HL-60 (cell line): ENCODE measurements around the gene GPR84.

Experiments used
- DNase-seq, 2 experiments: peaks; one replicate each; pipeline ENCODE4 v3.0.0-alpha.2; 2010 to 2020; ENCODE audit warnings: low read depth in 1 of 2, low spot score in 1 of 2
- H3K27ac ChIP-seq: fragments of 250-450 bp; sonication (Bioruptor Pico); replicated peaks from 2 replicates; pipeline ENCODE4 v1.5.1; 2020; ENCODE audit warnings: mild to moderate bottlenecking, moderate library complexity
- H3K27me3 ChIP-seq: fragments of 250-450 bp; sonication (Bioruptor Pico); 2 replicates; pipeline ENCODE4 v1.5.1; 2021; ENCODE audit warnings: mild to moderate bottlenecking, moderate library complexity; ENCODE audit not compliant: insufficient read depth, poor library complexity, severe bottlenecking
- H3K4me3 ChIP-seq: replicated peaks from 2 replicates; pipeline ENCODE4 v1.5.1; 2011; ENCODE audit warnings: mild to moderate bottlenecking, control low read depth, low read length; ENCODE audit not compliant: insufficient read depth
- CTCF ChIP-seq: IDR thresholded peaks from one replicate; pipeline ENCODE4 v1.5.1; 2011; ENCODE audit warnings: low read length, control low read depth, inconsistent platforms; ENCODE audit not compliant: insufficient read depth
- GABPA ChIP-seq: IDR thresholded peaks from 2 replicates; pipeline ENCODE4 v1.6.1; 2012; ENCODE audit warnings: low read depth
- POLR2AphosphoS5 ChIP-seq: IDR thresholded peaks from 2 replicates; pipeline ENCODE4 v1.6.1; 2012; ENCODE audit warnings: low read depth
- REST ChIP-seq: IDR thresholded peaks from 2 replicates; pipeline ENCODE4 v1.6.1; 2012; ENCODE audit warnings: low read depth; ENCODE audit not compliant: insufficient replicate concordance
- SPI1 ChIP-seq: IDR thresholded peaks from 2 replicates; pipeline ENCODE4 v1.6.1; 2012; ENCODE audit warnings: low read depth, mild to moderate bottlenecking, borderline replicate concordance

The GPR84 gene

DNA sequence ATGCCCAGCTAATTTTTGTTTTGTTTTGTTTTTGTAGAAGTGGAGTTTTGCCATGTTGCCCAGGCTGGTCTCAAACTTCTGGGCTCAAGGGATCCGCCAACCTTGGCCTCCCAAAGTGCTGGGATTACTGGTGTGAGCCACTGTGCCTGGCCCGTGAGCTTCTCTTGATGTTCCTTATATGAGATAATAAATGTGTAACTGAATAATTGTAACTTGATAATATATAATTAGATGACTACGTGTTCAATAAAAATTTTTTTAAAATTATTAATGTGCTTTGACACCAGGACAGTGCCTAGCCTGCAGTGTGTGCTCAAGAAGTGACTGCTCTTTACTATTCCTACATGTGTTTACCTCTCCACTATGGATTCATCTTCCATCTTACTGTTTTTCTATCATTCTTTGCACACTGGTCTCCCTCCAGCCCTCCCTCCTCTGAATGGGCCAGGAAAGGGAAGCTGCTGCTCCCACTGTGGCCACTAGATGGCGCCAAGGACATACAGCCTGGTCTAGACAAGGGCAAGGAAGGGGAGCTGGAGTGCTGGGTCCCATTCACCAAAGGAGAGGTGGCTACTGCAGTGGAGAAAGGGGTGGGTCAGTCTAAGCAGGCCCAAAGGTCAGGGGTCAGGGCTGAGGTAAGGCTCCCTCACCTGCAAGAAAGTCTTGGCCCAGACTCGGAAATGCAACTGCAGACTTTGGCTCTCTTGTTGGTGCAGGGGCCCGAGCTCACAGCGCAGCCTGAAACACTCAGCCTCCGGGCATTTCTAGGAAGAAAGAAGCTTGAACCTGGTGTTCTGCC, 34.9 kb upstream of the GPR84 start:
- TF ChIP-seq REST (no peak), SPI1 (no peak), GABPA (no peak), POLR2AphosphoS5 (peak; percentile 56), CTCF (peak; percentile 94)
- DNase-seq: peak in 1 of 2 experiments; percentile 90
- H3K27ac ChIP-seq: no peak overlapping the region
- H3K4me3 ChIP-seq: no peak overlapping the region
- H3K27me3 ChIP-seq: no peaks in the 10 kb centered on the region

DNA sequence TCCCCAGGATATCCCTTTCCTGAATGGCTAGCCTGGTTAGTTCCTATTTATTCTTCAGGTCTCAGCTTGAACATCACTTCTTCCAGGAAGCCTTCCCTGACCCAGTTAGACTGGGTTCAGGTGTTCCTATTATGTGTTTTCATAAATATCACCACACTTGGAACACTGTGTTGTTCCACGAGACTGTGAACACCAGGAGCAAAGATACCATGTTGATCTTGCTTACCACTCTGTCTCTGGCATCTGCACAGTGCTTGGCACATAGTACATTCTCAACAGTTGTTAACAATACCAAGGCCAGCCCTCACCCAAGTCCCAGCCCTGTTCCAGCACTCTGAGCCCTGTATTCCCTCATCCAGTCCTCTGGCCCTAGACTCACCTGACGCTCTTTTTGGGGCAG, 33.9 kb upstream of the GPR84 start:
- TF ChIP-seq SPI1 (no peak), POLR2AphosphoS5 (no peak), CTCF (no peak), GABPA (no peak), REST (no peak)
- no peak overlapping the region for H3K27ac ChIP-seq
- no peak overlapping the region for H3K4me3 ChIP-seq
- DNase-seq: no peak
- no peaks in the 10 kb centered on the region for H3K27me3 ChIP-seq

DNA sequence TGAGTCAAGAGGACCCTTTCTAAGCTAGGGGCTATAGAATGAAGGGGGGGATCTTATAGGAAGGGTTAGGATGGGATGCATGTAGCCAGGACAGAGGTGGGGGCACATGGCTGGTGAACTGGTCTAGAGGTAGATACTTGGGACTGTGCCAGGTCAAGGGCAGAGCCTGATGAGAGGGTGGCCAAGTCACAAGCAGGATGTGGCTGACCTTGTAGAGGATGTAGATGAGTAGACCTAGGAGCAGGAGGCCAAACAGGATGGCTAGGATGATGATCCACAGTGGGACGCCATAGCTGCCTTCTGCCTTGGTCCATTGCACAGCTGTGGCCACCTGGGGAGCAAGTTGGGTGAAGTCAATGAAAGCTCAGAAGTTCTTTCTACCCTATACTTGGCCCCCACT, 32.9 kb upstream of the GPR84 start:
- no peak for DNase-seq
- Histone ChIP-seq H3K27me3 (no peaks in the 10 kb centered on the region), H3K27ac (no peak overlapping the region), H3K4me3 (no peak overlapping the region)
- no peak for TF ChIP-seq REST
- TF ChIP-seq POLR2AphosphoS5: no peak
- no peak for TF ChIP-seq SPI1
- TF ChIP-seq CTCF: no peak
- no peak for TF ChIP-seq GABPA
